Stimulated activated CD8-positive, alpha-beta memory T cell treated with anti-CD3 and anti-CD28 coated beads, Interleukin-15, amount 100 ng/mL, for 4 hours (primary cell): ENCODE results near the gene PRSS21.

Source experiments
- DNase-seq, 2 donors: peaks; one replicate each; pipeline ENCODE4 v3.0.0-alpha.2; 2020; ENCODE audit warnings: low read depth in 2 of 2

The PRSS21 gene

DNA sequence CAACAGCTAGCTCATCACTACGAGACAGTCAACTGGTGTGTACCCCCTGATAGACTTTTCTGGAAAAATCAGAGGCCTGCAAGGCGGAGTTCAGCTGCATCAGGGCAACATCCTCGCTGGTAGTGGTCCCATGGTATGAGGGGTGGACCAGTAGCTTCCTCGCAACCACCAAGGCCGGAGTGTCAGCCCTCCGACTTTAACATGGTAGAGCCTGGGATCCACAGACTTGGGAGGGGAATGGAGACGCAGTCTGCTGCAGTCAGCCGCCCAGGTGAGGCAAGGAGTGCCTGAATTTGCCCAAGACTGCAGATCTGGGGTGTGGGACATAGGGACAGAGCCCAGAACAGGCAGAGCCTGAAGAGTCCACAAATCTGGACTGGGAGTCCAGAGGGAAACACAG lies 26.5 kb downstream of the PRSS21 start:
- DNase-seq, result no peak

DNA sequence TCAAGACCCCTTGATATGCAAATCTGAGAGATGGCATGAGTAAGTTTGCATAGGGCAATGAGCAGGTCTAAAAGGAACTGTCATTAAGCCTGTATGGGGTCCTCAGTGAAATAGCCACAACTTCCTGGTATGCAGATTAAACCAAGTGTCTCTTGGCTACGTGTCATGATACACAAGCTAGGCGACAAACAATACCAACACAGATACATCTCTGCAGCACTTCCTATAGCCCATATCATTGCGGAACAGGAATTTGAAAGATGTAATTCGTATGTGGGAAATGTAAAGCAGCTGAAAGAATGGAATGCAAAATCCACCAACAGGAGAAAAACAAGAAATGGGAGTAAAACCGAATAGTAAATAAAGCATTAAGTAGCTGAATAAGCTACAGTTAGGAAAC lies 28.1 kb downstream of the PRSS21 start:
- DNase-seq, result no peak

DNA sequence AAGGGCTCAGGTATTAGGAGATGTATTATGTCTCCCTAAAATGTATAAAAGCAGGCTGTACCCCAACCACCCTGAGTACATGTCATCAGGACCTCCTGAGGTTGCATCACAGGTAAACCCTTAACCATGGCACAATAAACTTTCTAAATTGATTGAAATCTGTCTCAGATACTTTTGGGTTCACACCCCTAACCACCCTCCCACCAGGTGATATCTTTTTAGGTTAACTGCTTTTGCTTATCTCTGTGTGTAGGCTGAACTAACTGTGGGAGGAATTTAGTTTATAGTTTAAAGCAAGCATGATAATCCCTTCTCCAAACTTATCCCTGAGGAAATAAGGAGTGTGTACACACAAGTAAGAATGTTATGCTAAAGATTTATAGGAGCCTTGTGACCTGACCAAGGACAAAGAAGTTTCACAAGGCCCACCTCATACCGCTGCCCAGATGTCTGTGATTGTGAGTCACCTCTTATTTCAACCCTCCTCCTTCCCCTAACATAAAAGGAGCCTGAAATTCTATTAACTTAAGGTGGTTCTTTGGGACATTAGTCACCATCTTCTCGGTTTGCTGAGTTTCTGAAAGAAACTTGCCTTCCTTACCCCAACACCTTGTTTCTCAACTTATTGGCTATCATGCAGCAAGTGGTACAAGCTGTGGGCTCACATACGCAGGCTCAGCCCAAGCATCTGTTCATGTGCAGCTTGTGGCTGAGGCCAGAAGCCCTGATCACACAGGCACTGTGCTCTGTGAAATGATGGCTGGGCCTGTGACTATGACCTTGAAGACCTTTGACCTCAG lies 29.7 kb downstream of the PRSS21 start:
- DNase-seq, result no peak

DNA sequence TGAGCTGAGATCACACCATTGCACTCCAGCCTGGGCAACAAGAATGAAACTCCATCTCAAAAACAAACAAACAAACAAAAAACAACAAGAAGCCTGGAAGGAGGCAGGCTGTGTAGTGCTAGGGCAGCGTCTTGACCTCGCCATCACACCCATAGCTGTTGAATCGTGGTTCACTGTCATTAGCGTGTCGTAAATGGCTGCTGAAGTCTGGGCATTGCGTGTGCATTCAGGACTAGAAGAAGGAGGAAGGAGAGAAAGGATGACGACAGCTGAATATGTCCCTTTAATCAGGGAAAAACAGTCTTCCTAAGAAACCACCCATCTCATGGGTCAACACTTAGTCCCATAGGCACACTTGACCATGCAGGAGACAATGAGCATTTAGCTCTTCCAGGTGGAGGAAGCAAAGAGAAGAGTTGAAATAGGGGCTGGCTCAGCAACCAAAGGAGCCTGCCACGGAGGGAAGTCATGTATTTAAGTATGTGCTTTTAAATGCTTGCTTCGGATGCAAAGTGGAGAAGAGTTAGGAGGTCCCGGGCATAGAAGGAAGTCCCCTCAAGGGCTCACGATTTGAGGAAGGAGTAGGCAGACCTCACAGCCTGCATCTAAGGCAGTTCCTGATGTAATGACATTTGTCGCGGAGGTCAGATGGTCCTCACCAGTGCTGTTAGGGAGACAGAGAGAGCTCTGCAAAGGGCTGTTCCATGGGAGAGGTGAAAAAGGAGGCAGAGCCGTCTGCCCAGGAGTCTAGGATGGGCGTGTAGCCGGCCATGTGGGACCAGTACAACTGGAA lies 32.1 kb downstream of the PRSS21 start:
- DNase-seq, result no peak

DNA sequence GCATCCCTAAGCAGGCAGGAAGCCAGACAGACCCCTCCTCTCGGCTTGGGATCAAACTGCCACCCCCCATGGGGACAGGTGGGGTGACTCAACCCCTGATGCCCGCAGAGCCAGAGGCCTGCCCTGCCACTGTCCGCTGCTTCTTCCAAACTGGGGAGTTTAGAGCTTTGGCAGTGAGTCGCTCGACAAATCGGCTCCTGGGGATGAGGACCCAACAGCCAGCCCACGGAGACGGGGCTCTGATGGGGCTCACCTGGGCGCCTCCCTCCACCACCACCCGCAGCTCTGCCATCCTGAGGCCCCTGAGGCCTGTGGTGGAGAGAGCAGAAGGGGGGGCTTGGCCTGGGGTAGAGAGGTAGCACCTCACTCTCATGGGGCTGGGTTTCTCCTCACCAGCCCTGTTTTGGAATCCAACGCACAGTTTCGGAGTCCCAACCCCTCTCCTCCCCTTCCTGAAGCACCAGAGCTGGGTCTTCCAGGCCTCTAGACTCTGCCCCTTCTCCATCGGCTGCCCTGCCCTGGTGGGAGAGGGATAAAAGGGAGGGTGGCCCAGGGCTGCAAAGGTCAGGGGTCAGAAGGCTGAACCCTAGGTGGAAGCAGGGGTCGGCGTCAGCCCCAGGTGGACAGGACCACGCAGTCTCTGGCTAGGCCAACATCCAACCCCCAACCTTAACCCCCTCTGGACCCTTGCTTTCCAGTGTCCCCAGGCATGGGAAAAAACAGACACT lies 35.1 kb downstream of the PRSS21 start:
- DNase-seq, result no peak

DNA sequence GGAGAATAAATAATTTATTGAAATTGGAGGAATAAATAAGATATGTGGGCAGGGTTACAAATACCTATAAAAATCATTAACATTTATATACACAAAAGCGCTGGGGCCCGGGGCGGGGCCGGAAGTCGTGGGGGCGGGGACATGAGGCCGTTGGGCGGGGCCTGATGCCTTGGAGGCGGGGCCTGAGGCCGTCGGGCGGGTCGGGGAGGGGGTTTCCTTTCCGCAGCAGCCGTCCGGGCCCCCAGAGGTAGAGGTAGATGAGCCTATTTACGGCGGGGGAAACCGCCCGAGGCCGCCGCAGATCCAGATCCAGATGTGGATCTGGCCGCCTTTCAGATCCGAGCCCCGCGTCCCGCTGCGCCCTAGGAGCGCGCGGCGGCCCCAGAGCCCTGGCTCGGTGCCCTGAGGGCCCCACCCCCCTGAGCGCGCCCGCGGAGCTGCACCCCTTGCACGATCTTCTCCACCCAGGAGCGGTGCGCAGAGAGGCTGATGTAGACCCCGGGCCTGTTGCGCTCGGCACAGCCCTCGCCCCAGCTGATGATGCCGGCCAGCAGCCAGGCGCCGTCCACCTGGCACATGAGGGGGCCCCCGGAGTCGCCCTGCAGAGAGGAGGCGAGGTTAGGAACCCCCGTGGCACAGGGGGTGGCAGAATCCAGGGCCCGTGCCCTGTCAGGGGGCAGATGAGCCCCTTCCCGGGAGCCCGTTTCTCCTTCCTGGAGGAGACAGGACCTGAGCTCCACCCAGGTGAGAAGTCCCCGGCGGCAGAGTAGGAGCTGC lies 35.9 kb downstream of the PRSS21 start:
- DNase-seq, result no peak

DNA sequence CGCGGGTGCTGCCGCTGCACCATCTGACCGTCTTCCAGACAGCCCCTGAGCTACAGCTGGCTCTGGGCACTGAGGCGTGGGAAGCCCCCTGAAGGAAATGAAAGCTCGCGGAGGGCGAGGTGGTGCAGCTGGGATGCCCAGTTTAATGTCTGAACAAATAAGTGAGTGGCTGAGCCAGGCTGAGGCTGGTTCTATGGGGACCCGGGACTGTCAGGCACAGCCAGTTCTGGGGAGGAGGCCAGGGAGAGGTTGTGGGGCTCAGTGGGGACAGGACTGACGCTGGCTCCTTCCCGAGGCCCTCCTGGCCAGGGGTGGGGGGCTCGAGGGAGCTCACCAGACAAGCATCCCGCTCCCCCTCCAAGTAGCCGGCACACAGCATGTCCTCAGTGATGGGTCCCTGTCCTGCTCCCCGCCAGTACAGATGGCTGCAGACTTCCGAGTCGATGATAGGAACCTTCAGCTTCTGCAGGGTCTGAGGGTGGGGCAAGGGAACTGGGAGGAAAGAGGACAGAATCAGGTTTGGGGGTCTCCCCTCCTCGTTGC lies 36.6 kb downstream of the PRSS21 start:
- DNase-seq, result no peak

DNA sequence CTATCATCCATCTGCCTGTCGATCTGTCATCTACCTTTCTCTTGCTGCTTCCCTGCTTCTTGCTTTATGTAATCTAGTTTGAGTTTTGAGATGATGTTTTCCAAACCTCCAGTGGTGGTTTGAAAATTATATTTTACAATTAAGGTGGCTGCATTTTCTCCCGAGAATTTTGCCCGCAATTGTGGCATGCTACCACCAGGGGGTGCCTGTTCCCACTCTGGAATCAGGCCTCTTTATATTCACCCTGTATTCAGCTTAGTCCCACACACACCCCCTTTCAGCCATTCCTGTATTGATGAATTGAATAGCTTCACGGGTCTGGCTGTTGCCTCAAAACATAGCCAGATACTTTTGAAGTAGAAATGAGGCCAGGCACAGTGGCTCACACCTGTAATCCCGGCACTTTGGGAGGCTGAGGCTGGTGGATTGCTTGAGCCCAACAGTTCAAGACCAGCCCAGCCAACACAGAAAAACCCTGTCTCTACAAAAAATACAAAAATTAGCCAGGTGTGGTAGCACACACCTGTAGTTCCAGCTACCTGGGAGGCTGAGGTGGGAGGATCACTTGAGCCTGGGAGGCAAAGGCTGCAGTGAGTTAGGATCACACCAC lies 37.8 kb downstream of the PRSS21 start:
- no peak for DNase-seq

DNA sequence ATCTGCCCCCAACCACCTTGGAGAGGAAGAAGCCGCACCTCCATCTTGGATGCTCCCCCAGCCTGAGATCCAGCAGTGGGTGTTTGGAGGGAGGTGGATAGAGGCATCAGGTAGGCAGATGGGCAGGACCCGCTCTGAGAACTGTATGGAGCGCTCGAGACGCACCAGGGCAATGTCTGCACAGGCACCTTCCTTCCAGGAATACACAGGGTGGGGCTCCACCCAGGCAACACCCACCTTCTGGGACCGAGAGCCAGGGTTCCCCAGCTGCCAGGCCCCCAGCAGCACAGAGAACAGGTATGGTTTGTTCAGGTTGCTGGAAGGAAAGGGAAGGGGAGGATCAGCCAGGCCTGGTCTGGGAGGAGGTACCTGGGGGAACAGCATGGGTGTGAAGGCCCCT lies 38.5 kb downstream of the PRSS21 start:
- no peak for DNase-seq

DNA sequence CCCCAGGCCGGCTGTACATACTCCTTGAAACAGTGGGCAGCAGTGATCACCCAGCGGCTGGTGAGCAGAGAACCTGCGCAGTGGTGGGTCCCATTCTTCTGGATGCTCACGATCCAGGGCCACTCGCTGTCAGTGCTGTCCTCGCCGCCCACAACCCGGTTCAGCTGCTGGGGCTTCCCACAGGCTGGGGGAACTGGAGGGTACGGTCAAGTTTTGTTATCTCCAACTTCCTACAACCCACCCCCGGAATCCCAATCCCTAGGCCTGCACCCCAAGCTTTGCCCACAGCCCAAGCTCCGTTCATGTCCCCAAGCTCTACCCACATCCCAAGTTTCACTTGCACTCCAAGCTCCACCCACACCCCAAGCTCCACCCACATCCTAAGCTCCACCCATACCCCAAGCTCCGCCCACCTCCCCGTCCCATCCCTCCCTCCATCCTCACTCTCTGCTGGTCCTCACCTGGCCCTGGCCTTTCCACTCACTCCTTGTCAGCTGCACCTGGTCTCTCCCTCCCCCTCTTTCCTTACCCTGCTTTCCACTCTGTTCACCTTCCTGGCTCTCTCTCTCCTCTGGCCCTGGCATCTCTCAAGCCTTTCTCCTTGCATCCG lies 39.1 kb downstream of the PRSS21 start:
- no peak for DNase-seq

DNA sequence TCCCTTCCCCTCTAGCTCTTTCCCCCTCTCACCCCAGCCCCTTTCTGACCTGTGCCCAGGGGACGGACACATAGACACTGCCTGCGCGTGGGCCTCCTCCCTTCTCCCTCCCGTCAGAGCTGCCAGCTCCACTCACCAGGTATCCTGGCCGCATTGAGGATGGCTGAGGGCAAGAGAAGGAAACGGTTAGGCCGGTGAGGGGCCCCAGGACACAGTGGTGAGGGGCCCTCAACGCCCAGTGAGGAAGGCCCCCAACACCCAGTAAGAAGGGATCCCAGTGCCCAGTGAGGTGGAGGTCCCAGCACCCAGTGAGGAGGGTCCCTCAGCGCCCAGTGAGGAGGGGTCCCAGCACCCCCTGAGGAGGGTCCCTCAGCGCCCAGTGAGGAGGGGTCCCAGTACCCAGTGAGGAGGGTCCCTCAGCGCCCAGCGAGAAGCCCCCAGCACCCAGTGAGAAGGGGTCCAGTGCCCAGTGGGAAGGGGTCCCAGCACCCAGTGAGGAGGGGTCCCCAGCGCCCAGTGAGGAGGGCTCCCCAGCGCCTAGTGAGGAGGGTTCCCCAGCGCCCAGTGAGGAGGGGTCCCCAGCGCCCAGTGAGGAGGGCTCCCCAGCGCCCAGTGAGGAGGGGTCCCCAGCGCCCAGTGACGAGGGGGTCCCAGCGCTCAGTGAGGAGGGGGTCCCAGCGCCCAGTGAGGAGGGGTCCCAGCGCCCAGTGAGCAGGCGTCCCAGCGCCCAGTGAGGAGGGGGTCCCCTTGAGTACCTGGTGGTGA lies 39.8 kb downstream of the PRSS21 start:
- no peak for DNase-seq

DNA sequence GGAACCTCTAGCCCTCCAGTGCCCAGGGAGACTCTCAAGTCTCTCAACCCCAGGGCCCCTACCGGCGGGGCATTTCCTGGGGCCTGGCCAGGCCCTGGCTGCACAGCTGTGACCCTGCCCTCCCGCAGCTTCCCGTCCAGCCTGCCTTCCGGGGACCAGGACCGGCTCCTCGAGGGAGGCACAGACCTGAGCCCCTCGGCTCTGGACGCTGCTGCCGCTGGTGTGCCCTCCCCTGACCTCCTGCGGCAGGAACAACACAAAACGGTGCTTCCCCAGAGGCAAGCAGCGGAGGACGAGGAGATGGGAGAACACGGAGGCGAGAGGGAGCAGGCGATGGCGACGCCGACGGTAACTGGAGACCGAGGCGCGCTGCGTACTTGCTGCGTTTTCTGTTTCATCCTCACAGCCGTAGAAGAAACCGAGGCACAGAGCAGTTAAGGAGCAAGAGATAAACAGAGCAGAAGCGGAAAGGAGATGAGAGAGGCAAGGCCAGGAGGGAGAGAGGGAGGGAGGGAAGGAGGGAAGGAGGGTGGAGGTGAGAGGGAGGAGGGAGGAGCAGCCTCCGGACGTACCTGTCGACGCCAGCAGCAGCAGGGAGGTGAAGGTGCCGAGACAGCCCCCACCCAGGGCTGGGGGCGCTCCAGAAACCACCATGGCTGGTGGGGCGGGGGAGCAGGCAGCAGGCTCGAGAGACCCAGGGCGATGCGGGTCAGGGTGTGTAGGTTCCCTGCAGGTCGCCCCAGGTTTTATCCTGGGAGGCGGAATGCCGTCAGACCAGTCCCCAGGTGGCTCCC lies 40.6 kb downstream of the PRSS21 start, which contains the start of gene PRSS22:
Gene PRSS22 (minus strand): TSS at position 720 of the 794 bp plus-strand sequence. CDS start 66 bp downstream, at position 654.
- no peak for DNase-seq

DNA sequence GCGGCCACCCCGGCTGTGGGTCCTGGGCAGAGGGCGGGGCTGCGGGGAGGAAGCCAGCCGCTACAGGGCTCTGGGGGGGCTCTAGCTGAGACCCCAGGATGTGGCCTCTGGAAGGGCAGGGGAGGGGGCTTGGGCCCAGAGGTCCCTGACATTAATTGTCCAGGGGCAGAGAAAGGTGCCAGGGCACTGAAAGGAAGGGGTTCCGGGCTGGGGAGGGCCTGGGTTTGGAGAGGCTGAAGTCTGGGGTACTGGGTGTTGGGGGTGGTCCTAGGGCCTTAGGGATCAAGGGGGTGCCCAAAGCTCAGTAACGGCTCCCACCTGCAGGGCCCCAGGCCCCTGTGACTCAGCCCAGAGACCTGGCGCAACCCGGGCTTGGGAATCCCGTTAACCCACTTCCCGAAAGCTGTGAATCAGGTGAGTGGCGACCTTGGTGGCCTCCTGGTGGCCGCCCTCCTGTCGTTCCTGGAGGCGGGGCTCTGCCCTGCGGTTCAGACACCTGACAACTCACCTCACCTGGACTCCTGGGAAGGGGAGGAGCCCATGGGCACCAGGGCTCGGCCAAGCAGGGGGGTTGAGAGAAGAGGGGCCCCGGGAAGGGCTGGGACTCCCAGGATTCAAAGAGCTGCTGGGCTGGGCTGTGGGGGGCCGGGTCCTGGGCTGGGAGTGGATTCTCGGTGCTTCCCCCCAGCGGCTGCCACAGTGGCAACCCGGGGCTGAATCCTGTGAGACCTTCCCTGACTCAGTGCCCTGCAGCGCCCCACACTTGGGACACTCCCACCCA lies 41.4 kb downstream of the PRSS21 start:
- DNase-seq, result no peak

DNA sequence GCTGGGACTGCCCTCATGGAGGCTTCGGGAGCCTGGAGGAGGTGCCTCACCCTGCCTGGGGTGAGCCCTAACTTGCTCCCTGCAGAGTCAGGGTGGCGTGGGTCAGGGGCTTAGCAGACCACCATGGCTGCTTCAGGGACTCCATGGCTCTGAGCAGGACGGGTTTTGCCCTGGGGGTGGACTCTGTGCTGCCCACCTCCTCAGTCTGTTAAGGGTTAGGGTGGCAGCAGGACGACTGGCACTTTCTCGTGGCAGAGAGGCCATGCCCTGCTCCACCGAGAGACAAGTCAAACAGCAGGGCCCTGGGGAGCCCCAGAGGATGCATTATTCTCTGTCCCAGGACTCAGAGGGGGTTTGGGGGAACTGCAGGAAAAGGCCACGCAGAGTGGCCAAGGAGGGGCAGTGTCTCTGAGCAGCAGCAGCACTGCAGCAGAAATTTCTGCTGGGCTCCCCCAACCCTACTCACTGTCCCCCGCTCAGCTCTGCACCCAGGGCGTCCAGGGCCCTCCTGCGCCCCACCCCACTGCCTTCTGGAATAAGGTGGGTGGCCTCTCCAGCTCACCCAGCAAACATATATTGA lies 42.7 kb downstream of the PRSS21 start:
- no peak for DNase-seq

DNA sequence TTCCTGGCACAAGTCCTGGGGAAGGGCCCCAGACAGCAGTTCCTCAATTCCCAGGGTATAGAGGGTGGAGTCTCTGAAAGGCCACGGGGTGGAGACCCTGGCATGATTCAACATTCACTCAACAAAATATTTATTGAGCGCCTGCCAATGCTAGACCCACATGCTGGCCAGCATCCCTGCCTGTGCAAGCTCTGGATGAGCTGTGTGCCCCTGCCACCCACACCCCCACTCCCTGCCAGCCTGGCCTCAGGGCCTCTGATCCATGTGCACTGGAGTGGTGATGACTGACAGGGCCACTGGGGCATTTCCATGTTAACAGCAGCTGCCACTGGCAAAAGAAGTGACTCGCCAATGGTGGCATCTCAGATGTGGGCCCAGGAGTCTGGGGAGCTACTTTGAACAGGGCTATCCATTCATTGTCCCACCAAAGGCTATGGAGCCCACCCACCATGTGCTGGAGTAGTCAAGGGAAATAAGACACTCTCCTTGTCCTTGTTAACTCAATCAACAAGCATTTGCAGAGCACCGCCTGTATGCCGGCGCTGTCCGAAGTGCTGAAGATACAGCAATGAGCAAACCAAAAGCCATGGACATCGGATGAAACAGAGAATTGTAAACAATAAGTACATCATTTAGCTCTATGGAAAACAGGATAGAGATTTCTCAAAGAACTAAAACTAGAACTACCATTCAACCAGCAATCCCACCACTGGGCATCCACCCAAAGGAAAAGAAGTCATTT lies 44.0 kb downstream of the PRSS21 start:
- no peak for DNase-seq

DNA sequence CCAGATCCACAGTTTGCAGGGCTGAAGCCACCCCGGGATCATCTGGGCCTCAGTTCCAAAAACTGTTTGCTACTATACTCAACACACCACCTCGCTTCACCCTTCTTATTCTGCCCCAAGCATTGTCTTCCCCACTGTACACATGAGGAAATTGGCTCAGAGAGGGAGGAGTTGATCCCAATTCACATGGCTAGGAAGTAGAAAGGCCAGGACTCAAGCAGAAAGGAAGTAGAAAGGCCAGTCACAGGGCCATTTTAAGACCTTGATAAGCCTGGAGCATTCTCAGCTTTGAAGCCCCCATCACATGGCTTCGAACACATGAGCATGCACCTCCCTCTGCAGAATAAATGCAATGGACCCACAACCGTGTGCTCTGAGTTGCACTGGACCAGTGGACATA lies 48.6 kb downstream of the PRSS21 start:
- DNase-seq, result no peak

DNA sequence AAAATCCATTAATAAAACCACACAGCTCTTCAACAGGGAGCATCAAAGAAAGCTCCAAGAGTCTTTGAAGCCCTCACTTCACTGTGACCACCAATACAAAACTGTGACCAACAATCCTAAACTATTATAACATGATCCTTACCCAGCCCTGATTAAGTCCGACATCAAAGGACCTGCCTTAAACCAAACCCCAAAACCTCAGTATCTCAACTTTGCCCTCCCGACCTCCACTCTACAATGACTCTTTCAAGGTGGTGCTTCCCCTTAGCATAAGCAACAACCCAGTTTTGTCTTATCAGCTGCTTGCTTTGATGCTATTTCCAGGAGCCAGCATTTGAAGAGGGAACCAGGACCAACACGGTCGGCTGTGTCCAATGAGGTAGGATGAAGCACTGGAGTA lies 49.4 kb downstream of the PRSS21 start:
- DNase-seq, result no peak
